OCI-LY1 (cell line): Measurements from ENCODE around the gene ERICH3.

Experiments
- H2AFZ ChIP-seq: fragments of 200-600 bp; sonication (generic), shearing (Covaris generic); 2 replicates; pipeline ENCODE4 v1.6.0; 2014; ENCODE audit warnings: antibody characterized with exemption, mild to moderate bottlenecking, low read length
- H3F3A ChIP-seq: fragments of 200-600 bp; sonication (generic), shearing (Covaris generic); 2 replicates; pipeline ENCODE4 v1.6.0; 2014; ENCODE audit warnings: mild to moderate bottlenecking, antibody characterized with exemption, low read length, moderate library complexity; ENCODE audit not compliant: insufficient read depth
- H3K27ac ChIP-seq: fragments of 200-600 bp; sonication (generic); 2 replicates; pipeline ENCODE4 v1.5.1; 2014; ENCODE audit warnings: low read length, mixed run types, mild to moderate bottlenecking, low read depth; ENCODE audit not compliant: poor library complexity, severe bottlenecking
- H3K27me3 ChIP-seq: fragments of 200-600 bp; sonication (generic); 2 replicates; pipeline ENCODE4 v1.6.0; 2014; ENCODE audit warnings: antibody characterized with exemption, mild to moderate bottlenecking, low read length, moderate library complexity; ENCODE audit not compliant: insufficient read depth
- H3K36me3 ChIP-seq: fragments of 200-600 bp; sonication (generic); 2 replicates; pipeline ENCODE4 v1.6.1; 2014; ENCODE audit warnings: mild to moderate bottlenecking, antibody characterized with exemption, low read length, moderate library complexity, mixed read lengths; ENCODE audit not compliant: insufficient read depth
- H3K4me1 ChIP-seq: fragments of 200-600 bp; sonication (generic); 2 replicates; pipeline ENCODE4 v1.5.1; 2014; ENCODE audit warnings: mild to moderate bottlenecking, low read length, moderate library complexity; ENCODE audit not compliant: insufficient read depth, severe bottlenecking
- H3K4me2 ChIP-seq: fragments of 200-600 bp; sonication (generic), shearing (Covaris generic); 2 replicates; pipeline ENCODE4 v1.6.1; 2014; ENCODE audit warnings: low read length
- H3K4me3 ChIP-seq: fragments of 200-600 bp; sonication (generic); 2 replicates; pipeline ENCODE4 v1.5.1; 2014; ENCODE audit warnings: low read length, low read depth, mild to moderate bottlenecking, mixed read lengths; ENCODE audit not compliant: poor library complexity, severe bottlenecking
- H3K79me2 ChIP-seq: fragments of 200-600 bp; shearing (Covaris generic); 2 replicates; pipeline ENCODE4 v1.6.1; 2016; ENCODE audit warnings: mixed run types, low read length, mixed read lengths; ENCODE audit not compliant: insufficient read depth
- H3K9ac ChIP-seq: fragments of 200-600 bp; sonication (generic), shearing (Covaris generic); 2 replicates; pipeline ENCODE4 v1.6.1; 2014; ENCODE audit warnings: mild to moderate bottlenecking, low read length, mixed read lengths
- H3K9me2 ChIP-seq: fragments of 200-600 bp; sonication (generic), shearing (Covaris generic); 2 replicates; pipeline ENCODE4 v1.6.1; 2014; ENCODE audit warnings: low read depth, mild to moderate bottlenecking, low read length, mixed read lengths
- H3K9me3 ChIP-seq: fragments of 200-600 bp; shearing (Covaris generic); 2 replicates; pipeline ENCODE4 v1.6.1; 2014; ENCODE audit warnings: low read length, mixed read lengths
- H4K20me1 ChIP-seq: fragments of 200-600 bp; sonication (generic), shearing (Covaris generic); 2 replicates; pipeline ENCODE4 v1.6.0; 2016; ENCODE audit warnings: mild to moderate bottlenecking, low read length; ENCODE audit not compliant: insufficient read depth
- CTCF ChIP-seq: fragments of 200-600 bp; sonication (generic), shearing (Covaris generic); IDR thresholded peaks from 2 replicates; pipeline ENCODE4 v1.5.1; 2017; ENCODE audit warnings: mild to moderate bottlenecking, antibody characterized with exemption, low read length, moderate library complexity, mixed read lengths
- EZH2 ChIP-seq: fragments of 200-600 bp; sonication (generic), shearing (Covaris generic); IDR thresholded peaks from 2 replicates; pipeline ENCODE4 v1.8.0; 2017; ENCODE audit warnings: borderline replicate concordance, mixed run types, mild to moderate bottlenecking, antibody characterized with exemption, low read length, moderate library complexity, mixed read lengths

The ERICH3 gene

GRCh38 chr1:74713849-74714248 lies 40.3 kb upstream of the ERICH3 start:
- no peak overlapping the region for H3K9ac ChIP-seq
- H3K36me3 ChIP-seq = peaks cover 4% of the 10 kb centered on the region; the same call in 1 of the 2 replicates
- H2AFZ ChIP-seq = no peak overlapping the region

GRCh38 chr1:74712881-74713280 lies 39.3 kb upstream of the ERICH3 start:
- H3K4me2 ChIP-seq = no peak overlapping the region
- H3K79me2 ChIP-seq = no peaks in the 10 kb centered on the region
- H3K36me3 ChIP-seq = peaks cover 4% of the 10 kb centered on the region; the same call in 1 of the 2 replicates
- no peak overlapping the region for H3K9ac ChIP-seq
- no peaks in the 10 kb centered on the region for H3K27me3 ChIP-seq
- no peak overlapping the region for H3K4me3 ChIP-seq
- no peaks in the 10 kb centered on the region for H3K9me2 ChIP-seq
- no peak for TF ChIP-seq EZH2
- no peak for TF ChIP-seq CTCF
- no peaks in the 10 kb centered on the region for H3K9me3 ChIP-seq
- no peaks in the 10 kb centered on the region for H3F3A ChIP-seq
- no peaks in the 10 kb centered on the region for H3K4me1 ChIP-seq
- H2AFZ ChIP-seq = no peak overlapping the region
- no peak overlapping the region for H3K27ac ChIP-seq
- H4K20me1 ChIP-seq = no peaks in the 10 kb centered on the region

More at GRCh38 chr1:74713849-74714248, 40.3 kb upstream of the ERICH3 start:
- Histone ChIP-seq H3F3A (no peaks in the 10 kb centered on the region), H3K4me3 (no peak overlapping the region), H3K4me1 (no peaks in the 10 kb centered on the region), H3K9me2 (no peaks in the 10 kb centered on the region), H3K9me3 (no peaks in the 10 kb centered on the region), H3K4me2 (no peak overlapping the region), H3K27me3 (no peaks in the 10 kb centered on the region), H3K79me2 (no peaks in the 10 kb centered on the region), H3K27ac (no peak overlapping the region), H4K20me1 (no peaks in the 10 kb centered on the region)
- no peak for TF ChIP-seq EZH2
- TF ChIP-seq CTCF = no peak

GRCh38 chr1:74703386-74704182 lies 30.0 kb upstream of the ERICH3 start:
- Histone ChIP-seq H3K4me2 (no peak overlapping the region), H2AFZ (no peak overlapping the region), H3K27ac (no peak overlapping the region), H3K79me2 (no peaks in the 10 kb centered on the region), H3K36me3 (peaks cover 17% of the 10 kb centered on the region; the same call in 1 of the 2 replicates), H3K27me3 (no peaks in the 10 kb centered on the region), H3K4me1 (no peaks in the 10 kb centered on the region), H3K4me3 (no peak overlapping the region), H3K9ac (no peak overlapping the region), H4K20me1 (no peaks in the 10 kb centered on the region), H3K9me2 (no peaks in the 10 kb centered on the region), H3K9me3 (no peaks in the 10 kb centered on the region), H3F3A (no peaks in the 10 kb centered on the region)
- no peak for TF ChIP-seq EZH2
- TF ChIP-seq CTCF = no peak
